ENCODE data around the gene TRAPPC6A. TPM values are rescaled to one million over a fixed set of nuclear protein-coding genes. Genes with fewer than 3 reads are reported as not detected.
"Not testable (repeated sequence)": the region's sequence is repeated elsewhere in the genome, so short reads cannot be mapped to it uniquely, and the experiment has no call there.

TRAPPC6A gene
- total RNA-seq, 1 experiment from 2014 or later, result 26.9 TPM

GRCh38 chr19:45119582-45119981 lies 58.5 kb downstream of the TRAPPC6A start:
- ChIA-PET CTCF (no interaction called here), POLR2A (interaction anchor here (0.7 kb wide), 1 partner anchor 24 kb away, joined by 3 read pairs; no protein-coding TSS in a partner anchor), RAD21 (ENCODE audit: low non-redundant PET in 1 of 2, low total read pairs in 2 of 2, uncharacterized antibody in 2 of 2, unreplicated experiment in 2 of 2) (no interaction called here)
- DNase-seq (ENCODE audit: low read depth, low spot score) (no peak), ATAC-seq (no peak)
- no TSS peak for BruUV-seq (replicated peaks)
- Histone ChIP-seq H2AFZ (ENCODE audit: low read depth, low read length, poor library complexity, severe bottlenecking) (no peak overlapping the region), H3K4me3 (replicated peaks in 1 of 2; ENCODE audit: low read depth in 1 of 2, low read length in 2 of 2) (no peak overlapping the region), H3K36me3 (ENCODE audit: control insufficient read depth in 1 of 2, insufficient read depth in 2 of 2, low read length in 2 of 2) (no peaks in the 10 kb centered on the region), H3K9me3 (ENCODE audit: control insufficient read depth in 1 of 2, insufficient read depth in 1 of 2, low read depth in 1 of 2, low read length in 2 of 2) (no peaks in the 10 kb centered on the region), H3K27ac (ENCODE audit: low read depth, low read length) (no peak overlapping the region), H3K9me2 (ENCODE audit: insufficient read depth) (no peaks in the 10 kb centered on the region), H3K4me1 (ENCODE audit: control insufficient read depth in 1 of 2, insufficient read depth in 2 of 2, low read length in 2 of 2) (peaks cover 0 to 4% of the 10 kb centered on the region in 2 experiments; a peak in 3 of 4 replicates), H3K4me2 (ENCODE audit: low read length) (no peak overlapping the region), H4K20me1 (ENCODE audit: insufficient read depth) (no peaks in the 10 kb centered on the region), H3K9ac (ENCODE audit: low read length) (no peak overlapping the region), H3K79me2 (ENCODE audit: insufficient read depth, low read length) (peaks cover 78% of the 10 kb centered on the region), H3K27me3 (ENCODE audit: insufficient read depth, low read length) (no peaks in the 10 kb centered on the region)
- intact Hi-C loops (cut with micrococcal nuclease), result no loop called here
- TF ChIP-seq TCF7L2 (IDR thresholded peaks at IDR 0.05; ENCODE audit: borderline replicate concordance, extremely low read depth, insufficient read depth, insufficient read length) (no peak), RAD21 (IDR thresholded peaks at IDR 0.05; ENCODE audit: low read depth) (no peak), CEBPB (IDR thresholded peaks at IDR 0.05; ENCODE audit: low read depth) (no peak), YY1 (IDR thresholded peaks at IDR 0.05; ENCODE audit: extremely low read depth, insufficient replicate concordance, low read depth, low read length) (no peak)

GRCh38 chr19:45118591-45119355 lies 59.3 kb downstream of the TRAPPC6A start:
- intact Hi-C loops (cut with micrococcal nuclease); H3K27ac ChIP-seq (ENCODE audit: low read depth, low read length); H3K9me2 ChIP-seq (ENCODE audit: insufficient read depth); BruUV-seq (replicated peaks); H3K27me3 ChIP-seq (ENCODE audit: insufficient read depth, low read length); ATAC-seq; H3K4me3 ChIP-seq (replicated peaks in 1 of 2; ENCODE audit: low read depth in 1 of 2, low read length in 2 of 2); H3K9me3 ChIP-seq (ENCODE audit: control insufficient read depth in 1 of 2, insufficient read depth in 1 of 2, low read depth in 1 of 2, low read length in 2 of 2); H3K4me1 ChIP-seq (ENCODE audit: control insufficient read depth in 1 of 2, insufficient read depth in 2 of 2, low read length in 2 of 2); POLR2A ChIA-PET; H3K36me3 ChIP-seq (ENCODE audit: control insufficient read depth in 1 of 2, insufficient read depth in 2 of 2, low read length in 2 of 2); RAD21 ChIA-PET (ENCODE audit: low non-redundant PET in 1 of 2, low total read pairs in 2 of 2, uncharacterized antibody in 2 of 2, unreplicated experiment in 2 of 2); H3K4me2 ChIP-seq (ENCODE audit: low read length); H3K9ac ChIP-seq (ENCODE audit: low read length); DNase-seq (ENCODE audit: low read depth, low spot score); H4K20me1 ChIP-seq (ENCODE audit: insufficient read depth); CTCF ChIA-PET; H2AFZ ChIP-seq (ENCODE audit: low read depth, low read length, poor library complexity, severe bottlenecking): not testable (repeated sequence)
- H3K79me2 ChIP-seq (ENCODE audit: insufficient read depth, low read length), result peaks cover 78% of the 10 kb centered on the region
